HPDE6-E6E7 (cell line): ENCODE measurements around the gene C4orf51.

Experiments used
- DNase-seq: peaks from one replicate; pipeline ENCODE4 v3.0.0; 2011; ENCODE audit warnings: missing footprints; ENCODE audit errors: extremely low spot score

C4orf51 gene

DNA sequence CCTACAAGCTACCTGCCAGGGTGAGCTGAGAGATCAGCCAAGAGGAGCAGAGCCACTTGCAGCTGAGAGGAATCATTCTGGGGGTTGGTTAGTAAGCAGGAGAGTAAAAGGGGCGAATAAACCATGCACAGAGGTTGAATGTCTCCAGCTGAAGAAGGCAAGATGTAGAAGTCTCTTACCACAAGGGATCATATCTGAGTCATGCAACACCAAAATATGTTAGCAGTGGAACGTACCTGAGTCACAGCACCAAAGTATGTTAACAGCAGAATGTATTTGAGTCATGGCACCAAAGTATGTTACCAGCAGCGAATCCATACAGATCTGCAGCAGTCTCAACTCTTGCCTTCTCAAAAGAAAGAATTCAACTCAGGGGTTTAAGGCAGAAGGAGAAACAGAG lies 29.9 kb downstream of the C4orf51 start:
- peak; percentile 66 for DNase-seq

DNA sequence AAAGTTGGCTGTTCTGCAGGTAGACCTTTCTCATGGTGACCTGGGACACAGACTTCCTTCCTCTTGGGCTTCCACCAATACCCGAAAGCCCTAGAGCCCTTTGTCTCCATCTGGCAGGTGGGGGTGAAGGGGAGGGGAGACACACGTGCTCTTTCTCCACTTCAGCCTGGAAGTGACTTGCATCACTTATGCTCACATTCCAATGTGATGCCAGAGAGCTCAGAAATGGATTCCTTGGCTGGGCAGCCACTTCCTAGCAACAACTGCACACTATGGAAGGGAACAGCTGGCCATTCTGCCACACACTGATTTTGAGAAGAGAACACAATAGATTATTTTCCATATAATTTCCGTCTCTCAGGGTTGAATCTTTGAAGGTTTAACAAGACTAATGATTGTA lies 36.3 kb downstream of the C4orf51 start:
- DNase-seq, result no peak

DNA sequence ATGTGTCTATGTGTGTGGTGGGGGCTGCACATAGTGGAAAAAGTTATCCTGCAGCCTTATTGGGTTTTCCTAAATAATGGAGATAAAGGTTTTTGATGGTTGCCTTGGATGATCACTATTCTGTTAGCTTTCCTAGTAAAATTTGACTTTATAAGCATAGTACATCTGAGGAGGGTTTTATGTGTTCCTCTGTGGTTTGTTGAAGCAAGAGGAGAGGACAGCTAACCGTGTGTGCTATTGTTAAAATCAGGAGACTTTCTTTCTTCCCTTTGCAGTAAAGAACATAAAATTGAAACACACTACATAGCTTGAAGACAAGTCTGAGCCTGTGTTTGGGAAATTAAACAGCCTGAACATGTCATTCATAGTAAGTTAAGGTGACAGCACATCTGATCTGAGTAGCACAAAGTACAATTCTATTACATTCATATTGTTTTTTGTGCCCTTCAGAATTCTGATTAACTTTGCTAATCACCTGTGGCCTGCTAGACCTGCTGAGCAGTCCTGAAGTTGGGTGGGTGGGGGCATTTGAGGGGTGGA lies 36.8 kb downstream of the C4orf51 start:
- no peak for DNase-seq

DNA sequence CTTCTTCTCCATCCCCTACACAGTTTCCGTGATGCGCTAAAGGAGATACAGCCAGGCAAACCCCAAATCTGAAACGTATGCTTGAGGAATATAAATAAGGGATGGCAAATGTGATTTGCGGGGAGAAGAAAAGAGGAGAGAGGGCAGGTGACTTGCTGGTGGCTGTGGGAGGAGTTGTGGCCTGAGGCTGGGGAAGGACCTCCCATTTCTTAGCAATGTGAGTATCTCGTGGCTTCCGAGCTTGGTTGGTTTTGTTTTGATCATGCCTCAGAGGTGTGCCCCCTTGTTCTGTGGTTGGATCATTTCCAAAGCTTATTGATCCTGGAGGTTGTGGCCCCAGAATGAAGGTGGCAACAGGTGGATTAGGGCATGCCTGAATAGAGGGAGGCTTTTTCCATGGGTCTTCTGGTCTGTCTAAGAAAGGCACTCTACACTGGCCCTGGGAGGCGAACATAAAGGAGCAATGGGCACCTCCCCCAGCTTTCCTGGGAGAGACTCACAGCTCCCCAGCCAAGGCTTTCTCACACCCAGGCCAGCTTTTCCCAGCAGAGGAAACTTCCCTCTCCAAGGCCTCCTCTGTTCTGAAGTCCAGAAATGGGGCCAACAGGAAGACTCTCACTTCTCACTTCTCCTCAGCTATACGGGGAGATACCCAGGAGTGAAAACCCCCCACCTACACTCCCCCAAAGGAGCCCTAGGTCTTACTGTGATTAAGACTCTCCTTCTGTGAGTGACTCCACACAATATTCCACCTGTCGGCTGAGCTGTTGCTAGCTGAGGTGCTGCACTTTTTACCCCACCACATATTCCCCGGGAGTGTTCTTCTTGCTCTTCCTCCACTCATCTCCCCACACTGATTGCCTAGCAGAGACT lies 40.0 kb downstream of the C4orf51 start:
- DNase-seq, result no peak

DNA sequence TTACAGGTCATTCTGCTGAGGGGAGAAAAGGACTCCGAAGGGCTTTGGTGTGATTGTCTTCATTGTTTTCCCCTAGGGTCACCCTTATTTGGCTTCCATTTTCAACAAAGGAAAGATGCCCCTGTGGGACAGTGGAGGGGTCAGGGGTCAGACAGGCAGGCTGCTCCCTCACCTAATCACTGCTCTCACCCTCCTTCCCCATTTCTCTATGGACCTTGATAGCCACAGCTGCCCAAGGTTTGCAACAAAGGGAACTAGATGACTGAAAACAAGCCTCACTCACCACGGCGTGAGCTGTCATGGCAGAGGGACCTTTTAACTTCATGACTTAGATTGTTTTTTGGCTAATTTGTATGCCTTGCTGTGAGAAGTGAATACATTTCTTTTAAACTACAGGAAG lies 40.7 kb downstream of the C4orf51 start:
- DNase-seq, result no peak

DNA sequence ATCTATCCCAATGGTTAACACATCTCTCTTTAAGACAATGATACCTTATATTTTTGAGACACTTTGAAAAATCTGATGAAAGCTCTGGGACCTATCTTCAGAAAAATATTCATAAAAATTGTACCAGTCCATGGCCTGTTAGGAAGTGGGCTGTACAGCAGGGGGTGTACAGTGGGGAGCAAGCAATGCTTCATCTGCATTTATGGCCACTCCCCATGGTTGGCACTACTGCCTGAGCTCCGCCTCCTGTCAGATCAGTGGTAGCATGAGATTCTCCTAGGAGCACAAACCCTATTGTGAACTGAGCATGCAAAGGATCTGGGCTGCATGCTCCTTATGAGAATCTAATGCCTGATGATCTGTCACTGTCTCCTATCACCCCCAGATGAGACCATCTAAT lies 42.6 kb downstream of the C4orf51 start:
- no peak for DNase-seq

DNA sequence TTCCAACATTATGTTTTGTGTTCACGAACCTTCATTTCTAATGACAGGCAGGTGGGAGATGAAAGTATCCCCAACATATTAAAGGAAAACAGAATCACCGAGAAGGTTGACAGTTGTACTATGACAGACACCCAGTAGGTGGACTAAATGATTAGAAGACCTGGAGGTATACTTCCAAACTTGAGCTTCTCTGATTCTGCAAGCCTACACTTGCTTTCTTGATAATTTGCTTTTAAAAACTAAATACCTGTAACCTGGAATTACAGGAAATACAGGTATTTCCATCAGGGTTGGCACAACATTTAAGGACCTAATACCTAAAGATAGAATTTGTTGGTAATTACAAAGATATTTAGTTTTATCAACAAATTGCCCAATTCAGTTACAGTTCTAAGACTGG lies 43.4 kb downstream of the C4orf51 start:
- DNase-seq, result peak; percentile 50

DNA sequence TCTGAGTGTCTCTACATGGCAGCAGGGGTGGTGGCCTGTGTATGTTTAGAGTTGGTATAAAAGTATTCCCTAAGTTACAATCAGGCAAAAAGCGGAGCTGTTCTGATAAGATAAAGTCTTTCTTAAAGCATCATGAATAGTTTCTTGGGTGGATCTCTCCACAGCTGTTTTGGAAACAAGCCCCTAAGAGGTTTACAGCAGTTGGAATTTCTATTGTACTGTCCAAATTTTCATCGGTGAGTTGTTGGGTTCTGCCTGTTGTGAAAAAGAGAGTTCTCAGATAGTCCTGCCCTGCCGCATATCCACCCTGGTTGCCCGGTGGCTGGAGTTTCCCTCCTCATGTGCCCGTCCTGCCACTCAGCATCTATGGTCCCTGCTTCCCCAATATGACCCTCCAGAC lies 50.1 kb downstream of the C4orf51 start:
- DNase-seq, result no peak

DNA sequence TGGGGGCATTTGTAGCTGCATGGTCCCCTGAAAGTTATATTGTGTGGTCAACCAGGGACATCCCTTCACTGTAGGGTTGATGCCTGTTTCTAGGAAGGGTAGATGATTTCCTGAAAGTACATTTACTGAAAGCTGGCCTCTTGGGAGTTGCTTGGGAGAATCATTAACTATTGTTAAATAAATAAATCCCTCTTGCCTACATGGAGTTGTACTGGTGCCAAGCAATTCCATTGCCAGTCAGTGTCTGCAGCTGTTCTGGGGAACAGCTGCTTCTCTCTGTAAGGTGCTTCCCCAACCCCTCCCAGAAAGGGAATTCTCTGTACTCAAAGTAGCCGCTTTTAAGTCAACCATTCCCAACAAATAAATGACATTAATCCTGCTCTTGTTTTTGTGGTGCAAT lies 51.1 kb downstream of the C4orf51 start:
- no peak for DNase-seq

DNA sequence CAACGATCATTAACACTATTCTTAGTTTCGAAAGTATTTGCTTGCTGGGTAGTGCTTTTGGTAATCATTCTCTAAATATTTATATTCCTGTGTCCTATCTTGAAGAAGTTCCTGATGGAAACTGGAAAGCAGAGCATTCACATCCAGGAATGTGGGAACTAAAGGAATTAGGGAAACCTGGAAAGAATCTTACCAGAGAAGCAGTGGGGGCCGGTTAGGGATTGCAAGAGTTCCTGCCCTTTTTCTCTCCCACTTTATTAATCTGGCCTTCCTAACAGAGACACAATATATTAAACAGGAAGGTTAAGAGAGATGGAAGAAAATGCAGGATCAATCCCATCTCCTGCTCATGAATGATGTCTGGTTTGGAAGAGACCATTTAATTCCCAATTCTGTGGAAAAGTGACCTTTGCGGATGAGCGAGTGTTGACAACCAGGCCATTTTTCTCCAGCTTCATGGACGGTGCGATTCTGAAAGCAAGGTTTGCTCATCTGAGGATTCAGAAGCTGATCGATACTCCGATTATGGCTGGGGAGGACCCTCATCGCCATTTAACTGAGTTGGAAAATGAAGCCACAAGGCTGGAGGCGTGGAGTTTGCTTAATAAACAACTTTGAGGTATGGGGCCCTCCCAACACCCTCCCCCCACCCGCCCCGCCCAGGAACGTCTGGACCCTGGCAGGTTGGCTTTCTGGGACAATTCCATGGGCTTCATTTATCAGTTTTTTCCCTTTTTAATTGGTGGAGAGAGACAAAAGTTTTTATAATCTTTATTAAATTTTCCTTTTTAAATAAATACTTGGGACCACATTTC lies 52.3 kb downstream of the C4orf51 start:
- no peak for DNase-seq

DNA sequence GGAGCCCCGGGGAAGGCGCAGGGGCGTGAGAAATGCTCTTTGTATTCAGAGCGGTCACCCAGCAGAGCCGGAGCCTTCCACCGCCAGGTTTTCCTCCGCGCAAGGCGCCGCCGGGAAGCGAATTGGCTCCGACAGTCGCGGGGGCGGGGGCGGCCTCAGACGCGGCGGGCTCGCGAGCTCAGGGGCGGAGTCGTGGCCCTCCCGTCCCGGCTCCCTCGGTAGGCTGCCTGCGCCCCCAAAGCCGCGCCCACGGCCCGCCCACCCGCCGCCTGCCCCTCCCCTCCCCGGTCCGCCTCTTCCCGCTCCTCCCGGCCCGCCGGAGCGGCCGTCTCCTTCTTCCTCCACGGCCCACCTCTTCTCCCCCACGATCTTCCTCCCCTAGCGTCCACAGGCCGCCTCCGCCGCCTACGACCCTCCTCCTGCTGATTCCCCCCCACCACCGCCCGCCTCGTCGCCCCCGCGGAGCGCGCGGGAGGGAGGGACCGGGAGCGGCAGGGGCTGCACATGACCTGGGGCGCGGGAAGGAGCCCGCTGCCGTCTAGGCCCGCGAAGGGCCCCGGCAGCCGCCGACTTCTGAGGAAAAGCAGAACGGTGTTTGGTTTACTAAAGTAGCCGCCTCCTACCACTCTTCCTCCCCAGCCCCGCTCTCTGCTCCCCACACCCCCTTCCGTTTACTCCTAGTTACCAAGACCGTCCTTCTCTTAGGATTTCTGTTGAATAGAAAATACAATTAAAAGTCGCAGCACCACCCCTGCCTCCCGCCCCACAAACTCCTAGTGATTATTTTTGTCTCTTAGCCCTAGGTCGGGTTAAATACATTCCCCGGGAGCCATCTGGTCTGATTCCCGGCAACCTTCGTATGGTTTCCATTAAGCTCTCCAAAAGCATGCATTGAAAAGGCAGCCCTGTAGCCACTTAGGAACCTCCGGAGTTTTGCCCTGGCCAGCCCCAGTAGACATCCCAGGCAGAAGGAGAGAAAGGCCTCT lies 53.2 kb downstream of the C4orf51 start:
- DNase-seq, result peak; percentile 83

DNA sequence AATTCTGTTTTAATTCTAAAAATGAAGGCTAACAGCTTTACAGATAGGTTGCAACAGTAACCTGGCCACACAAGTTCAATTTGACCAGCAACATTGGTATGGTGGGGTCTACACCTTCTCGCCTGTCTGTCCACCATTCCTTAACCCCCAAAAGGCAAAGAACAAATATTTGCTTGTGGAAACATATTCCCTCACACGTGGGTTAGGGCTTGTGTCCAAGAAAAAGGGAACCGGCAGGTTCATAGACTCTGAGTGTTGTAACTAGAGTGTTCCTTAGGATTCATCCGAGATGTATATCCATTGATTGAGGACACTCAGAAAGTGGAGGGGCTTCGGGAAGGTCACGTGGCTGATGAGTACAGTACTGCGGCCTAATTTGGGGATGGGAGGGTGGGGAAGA lies 54.1 kb downstream of the C4orf51 start:
- no peak for DNase-seq

DNA sequence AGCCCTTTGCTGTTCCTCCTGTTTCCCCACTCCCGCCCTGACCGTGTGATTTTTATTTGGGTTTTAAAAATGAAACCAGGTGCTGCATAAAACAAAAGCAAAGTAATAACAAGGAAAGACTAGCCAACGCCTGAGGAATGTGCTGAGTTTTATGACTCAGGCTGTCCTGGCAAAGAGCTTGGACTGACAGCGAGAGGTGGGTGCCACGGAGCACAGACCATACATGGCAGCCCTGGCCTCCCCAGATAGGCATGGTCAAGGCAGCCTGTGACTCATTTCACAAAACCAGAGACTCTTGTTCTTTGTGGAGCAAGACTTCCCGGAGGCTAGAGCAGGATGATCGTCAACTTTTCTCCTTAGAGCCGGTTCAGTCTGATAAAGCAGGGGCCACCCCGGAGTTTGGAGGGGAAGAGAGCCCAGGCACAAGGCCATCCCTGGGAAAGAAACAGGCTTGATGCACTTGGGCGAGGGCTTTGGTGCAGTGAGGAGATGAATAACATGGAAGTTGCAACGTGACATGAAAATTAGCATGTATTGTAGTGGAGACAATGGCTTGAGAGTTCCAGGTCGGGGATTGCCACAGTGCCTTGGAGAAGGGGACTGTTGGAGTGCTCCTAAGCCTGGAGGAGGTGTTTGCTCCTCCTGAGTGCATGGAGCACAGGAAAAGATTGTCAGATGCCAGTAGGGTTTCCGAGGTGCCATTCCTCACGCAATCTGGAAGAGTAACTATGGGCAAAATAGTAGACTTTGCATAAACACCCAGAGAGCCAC lies 54.8 kb downstream of the C4orf51 start:
- peak; percentile 92 for DNase-seq

DNA sequence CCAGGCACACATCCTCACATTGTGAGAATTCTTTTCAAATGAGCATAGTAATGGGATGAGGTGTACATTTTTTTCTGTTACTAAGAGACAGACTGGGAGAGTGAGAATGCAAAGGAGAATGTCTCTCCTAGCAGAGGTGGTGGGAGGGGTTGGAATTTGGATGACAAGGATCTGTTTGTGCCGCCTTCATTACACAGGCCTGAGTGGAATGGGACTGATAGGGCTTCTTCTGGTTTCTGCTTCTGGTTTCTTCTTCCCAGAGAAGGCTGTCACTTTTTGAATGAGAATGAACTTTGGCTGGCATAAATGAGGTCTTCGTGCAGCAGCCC lies 55.4 kb downstream of the C4orf51 start:
- peak; percentile 77 for DNase-seq

DNA sequence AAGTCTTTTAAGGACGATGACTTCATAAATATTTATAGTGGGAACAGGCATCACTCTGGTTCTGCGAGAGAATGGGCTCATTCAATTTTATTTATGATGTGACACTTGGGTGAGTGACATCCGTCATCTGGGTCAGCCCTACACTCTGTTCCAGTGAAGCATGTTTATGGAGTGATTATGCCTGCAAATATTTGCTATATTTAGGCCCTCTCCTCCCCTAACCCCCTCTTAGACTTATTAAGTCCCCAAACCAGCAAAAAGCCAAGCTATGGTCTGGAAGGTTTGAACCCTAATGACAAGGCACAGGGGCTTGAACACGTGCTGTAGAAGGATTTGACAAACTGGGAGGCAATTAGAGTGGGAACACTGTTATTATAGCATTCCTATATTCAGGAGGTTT lies 55.9 kb downstream of the C4orf51 start:
- DNase-seq, result no peak

DNA sequence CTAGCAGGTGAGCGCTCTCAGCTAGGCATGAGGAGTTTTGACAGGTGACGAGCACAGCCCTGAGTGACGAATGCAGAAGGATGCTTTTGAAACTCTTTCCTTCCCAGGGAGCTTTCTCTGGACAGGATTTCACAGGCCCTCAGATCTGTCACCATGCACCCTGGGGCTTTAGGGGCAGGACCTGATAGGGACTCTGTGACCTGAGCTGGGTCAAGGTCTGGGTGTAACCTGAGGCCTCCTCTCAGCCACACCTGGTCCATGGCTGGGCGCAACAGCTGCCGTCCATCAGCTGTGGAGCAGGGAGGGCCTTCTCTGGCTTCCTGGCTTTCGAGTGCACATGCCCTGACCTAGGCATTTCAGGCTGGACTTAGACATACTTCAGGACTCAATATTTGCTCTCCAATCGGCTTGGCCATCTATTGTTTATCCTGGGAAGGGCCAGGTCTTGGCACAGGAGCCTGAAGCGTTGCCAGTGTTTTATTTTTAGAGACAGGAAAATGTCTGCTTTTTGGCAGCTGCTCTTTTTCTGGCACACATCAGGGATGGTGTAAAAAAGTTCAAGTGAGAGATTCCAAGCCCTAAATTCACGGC lies 56.4 kb downstream of the C4orf51 start:
- DNase-seq, result no peak

DNA sequence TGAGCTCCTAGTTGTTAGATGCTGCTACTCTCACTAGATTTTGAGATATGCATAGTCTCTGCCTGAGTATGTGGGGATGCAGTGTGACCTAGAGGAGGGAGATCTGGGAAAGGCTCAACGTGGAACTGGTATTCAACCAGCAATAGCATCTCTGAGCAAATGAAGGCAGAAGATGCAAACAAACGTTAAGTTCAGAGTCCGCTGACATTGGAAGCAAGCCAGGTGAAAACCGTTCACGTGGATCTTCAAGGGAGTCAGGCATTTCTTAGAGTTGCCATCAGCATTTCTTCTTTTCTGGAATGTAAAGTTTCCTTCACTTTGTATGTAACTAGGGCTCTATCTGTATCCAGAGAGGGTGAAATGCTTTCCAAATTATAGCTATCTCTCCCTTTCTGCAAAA lies 59.9 kb downstream of the C4orf51 start:
- no peak for DNase-seq

DNA sequence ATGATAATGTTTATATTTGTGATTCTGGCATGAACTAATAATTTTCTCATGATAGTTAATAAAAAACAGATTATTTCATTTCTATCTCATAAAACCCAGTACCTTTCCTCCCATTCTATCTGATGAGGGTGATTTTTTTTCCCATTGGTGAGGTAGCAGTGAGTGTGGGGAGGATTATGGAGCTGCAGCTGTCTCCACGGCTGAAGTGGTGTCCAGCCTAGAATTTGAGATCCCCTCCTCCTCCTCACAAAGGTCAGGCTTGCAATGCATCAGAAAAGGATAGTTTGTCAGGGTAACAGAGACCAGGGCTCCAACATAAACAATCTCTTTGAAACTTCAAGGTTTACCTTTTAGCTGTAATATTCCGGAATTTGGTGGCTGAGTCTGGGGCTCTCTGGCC lies 60.9 kb downstream of the C4orf51 start:
- DNase-seq, result no peak

DNA sequence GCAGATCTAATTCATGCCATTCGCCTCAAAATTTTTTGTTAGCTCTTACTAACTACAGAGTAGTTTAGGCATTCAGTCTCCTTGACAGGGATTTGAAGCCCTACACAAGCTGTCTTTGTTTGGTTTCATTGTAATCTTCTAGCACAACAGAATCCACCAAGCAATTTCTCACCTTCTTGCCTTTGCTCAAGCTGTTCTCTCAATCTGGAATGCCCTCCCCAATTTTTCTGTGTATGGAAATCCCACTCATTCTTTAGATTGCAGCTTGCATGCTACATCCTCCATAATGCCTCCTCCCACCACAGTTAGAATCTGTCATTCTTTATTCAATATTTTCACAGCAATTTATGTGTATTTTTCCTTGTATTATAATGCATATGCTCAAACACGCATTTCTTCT lies 63.7 kb downstream of the C4orf51 start:
- DNase-seq, result no peak

DNA sequence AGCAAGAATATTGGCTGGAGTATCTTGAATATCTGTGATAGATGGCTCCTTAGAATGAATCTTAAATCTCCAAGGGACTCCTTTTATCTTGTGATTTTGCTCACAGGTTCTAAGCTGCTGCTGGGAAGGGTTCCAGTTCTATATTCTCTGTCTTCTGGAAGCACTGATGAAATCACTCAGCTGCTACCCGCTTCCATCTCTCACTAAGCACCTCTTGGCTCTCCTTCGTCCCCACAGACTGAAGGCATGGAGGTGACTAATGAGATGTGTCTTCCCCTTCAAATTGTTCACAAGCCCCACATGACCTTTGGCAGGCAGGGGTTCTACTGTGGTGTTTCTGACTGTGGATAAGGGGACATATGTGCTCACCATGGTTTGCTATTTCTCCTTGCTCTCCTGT lies 75.9 kb downstream of the C4orf51 start:
- no peak for DNase-seq

DNA sequence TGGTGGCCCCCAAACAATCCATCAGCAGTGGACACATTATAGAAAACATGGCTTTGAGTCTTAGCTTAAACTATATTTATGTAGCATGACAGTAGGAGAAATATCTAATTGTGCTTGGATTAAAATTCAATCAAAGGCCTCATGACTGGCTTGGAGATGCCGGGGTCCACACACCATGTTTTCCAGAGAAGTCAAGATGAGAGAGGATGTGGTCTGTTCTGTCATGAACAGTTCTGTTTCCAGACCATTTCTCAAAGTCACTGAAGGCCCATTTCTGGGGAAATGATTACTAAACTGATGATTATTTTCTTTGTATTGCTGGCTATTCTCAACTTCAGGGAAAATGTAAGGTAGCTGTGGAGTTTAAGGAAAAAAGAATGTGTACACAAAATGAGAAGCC lies 76.3 kb downstream of the C4orf51 start:
- no peak for DNase-seq
